ENCODE measurements around the gene CHN2.

The CHN2 gene

DNA sequence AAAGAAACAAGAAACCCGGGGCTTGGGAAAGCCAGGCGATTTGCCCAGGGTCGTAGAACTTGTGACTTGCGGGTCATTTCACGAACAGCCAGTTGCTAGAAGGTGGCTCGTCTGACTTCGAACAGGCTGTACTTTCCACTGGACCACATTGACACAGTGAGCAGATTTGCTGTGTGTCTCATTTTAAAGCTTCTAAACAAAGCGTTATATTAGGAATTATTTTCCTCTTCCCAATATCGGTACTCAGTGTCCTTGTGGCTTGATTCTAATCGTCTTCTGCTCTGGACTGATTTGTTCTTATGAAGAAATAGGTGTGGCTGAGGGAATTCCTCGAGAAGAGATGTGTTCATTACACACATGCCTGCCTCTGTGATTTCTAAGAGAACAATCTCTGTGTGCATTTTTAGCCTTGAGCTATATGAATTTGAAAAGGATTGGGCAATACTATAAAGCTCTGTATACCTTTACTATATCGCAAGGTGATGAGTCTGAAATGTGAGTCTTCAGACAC is 219.1 kb downstream of the CHN2 start:
- no peak for DNase-seq

DNA sequence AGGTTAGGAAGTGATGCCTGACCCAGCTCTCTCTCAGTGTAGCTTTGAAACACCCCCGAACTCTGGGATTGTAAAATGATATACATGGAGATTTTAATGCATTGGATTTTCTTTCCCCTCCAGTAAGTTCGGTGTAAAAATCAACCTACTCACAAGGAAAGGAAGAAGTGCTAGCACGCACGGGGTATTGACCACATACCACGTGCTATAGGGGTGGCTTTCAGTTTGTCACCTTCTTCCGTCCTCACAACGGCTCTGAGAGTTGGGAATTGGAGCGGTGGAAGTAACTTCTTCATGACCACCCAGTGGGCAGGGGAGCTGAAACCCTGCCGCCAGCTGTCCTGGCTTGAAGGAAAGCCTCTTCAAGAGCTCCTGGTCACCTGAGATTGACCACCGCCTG is 219.6 kb downstream of the CHN2 start:
- no peak for DNase-seq

DNA sequence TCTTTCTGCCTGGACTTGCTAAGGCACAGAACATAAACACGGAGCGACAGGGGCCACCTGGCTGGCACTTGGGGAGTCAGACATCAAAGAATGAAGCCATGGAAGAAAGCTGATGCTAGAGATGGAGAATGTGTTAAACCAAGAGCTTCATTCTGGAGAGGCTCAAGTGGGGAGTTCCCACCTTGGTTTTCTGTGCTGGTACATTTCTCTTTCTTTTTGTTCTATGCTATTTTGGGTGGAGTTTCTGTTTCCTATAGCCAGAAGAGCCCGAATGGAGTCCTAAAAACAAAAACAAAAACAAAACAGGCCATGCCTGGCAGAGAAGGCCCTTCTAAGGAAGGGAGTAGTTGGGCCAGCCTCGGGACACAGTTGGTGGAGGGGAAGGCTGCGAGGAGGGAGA is 220.6 kb downstream of the CHN2 start:
- DNase-seq: no peak

GRCh38 chr7:29416276-29416937 is 221.8 kb downstream of the CHN2 start:
- DNase-seq: no peak

GRCh38 chr7:29416938-29417305 is 222.3 kb downstream of the CHN2 start:
- no peak for DNase-seq

GRCh38 chr7:29418056-29418455 is 223.5 kb downstream of the CHN2 start:
- DNase-seq: no peak

DNA sequence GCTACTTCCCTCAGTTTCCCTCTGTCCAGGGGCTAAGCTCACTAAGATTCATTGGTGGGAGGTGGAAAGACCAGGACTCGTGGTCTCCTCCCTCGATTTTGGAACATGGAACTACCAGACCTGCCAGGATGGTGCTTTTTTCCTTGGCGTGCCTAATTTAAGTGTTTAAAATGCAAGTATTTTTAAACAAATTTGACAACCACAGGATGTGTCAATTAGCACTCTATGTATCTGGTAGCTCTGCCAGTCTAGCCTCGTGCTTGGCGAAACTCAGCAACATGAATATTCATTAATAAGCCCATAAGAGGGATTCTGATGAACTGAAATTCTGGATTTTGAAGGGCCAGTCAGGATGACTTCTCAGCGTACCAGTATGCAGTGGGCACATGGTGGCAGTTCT is 224.1 kb downstream of the CHN2 start:
- DNase-seq: no peak

GRCh38 chr7:29420011-29420410 is 225.4 kb downstream of the CHN2 start:
- DNase-seq: no peak

DNA sequence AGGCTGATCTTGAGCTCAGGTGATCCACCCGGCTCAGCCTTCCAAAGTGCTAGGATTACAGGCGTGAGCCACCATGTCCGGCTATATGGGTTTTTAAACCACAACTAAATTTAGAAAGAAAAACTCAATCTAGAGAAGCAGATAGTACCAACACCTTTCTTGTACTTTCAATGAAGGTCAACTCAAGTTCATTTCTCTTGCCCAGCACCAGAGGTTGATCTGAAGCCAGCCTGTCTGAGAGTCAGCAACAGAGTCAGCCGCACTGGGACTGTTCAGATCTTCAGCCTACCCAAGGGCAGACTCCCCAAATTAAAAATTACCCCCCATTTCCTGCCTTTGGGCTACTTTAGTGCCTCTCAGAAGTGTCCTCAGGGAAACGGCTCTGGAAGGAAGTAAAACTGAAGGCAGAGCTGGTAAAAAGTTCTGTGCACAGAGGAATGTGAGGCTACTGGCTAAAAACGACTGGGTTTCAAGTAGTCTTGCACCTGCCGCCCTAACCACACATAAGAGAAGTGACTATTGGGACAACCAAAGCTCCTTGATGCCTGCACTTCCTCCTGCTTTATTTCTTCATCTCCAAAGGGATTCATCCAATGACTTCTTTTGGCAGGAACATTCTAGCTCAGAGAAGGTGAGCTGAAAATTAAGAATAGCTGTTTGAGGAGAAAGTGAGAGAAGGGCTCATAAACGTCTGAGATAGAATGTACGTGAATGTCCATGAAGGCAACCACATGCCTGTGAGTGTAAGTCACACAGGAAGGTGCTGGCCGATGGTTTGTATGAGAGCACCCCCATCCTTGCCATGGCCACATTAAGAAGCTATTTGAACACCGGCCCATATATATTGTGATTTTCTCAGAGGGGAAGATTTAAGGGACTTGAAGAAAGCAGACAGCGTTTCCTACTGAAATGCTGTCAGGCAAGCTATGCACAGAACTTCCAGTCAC is 226.7 kb downstream of the CHN2 start:
- DNase-seq: no peak

- no peak for DNase-seq
Measured at GRCh38 chr7:29422829-29423228, 228.3 kb downstream of the CHN2 start.

DNA sequence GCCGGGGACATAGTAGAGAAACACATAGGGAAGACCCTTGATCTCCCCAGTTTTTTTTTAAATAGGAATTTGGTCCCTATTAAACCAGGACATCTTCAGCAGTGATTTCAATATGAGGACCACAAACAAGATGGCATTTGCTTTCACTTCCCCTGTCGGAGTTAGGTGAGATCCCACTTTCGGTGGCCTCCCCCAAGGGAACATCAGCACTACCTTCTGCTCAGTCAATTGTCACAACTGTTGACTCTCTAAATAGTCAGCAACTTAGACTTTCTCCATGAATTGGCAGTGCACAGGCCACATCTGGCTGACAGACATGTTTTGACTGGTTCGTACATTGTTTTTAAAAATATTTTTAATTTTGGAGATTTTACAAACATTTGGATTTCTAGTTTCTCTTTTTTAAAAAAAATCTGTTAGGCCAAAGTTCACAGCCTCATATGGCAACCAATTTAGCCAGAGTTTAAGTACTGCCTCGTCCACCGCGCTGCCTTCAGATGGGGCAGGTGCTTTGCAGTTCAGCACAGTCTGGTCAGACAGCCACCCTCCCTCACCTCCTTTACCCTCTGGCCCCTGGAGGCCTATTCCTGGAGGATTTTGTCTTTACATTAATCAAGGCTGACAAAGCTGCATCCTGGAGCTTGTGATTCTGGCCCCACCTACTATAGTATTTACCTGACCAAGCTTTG is 229.9 kb downstream of the CHN2 start:
- DNase-seq: no peak

- no peak for DNase-seq
Measured at GRCh38 chr7:29424984-29425309, 230.4 kb downstream of the CHN2 start.

DNA sequence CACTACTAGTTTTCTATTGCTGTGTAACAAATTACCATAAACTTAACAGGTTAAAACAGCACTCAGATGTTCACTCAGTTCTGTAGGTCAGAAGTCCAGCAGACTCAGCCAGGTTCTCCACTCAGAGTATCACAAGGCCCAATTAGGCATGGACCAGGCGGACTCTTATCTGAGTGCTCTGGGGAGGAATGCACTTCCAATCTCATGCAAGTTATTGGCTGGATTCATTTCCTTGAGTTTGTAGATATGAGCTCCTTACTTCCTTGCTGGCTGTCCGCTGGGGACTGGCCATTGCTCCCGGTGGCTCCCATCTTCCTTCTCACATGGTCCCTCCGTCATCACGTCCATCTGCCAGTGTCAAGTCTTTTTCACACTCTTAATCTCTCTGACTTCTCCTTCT is 232.0 kb downstream of the CHN2 start:
- DNase-seq: no peak

- no peak for DNase-seq
Measured at GRCh38 chr7:29429401-29429800, 234.8 kb downstream of the CHN2 start.

GRCh38 chr7:29430279-29430949 is 235.8 kb downstream of the CHN2 start:
- no peak for DNase-seq

DNA sequence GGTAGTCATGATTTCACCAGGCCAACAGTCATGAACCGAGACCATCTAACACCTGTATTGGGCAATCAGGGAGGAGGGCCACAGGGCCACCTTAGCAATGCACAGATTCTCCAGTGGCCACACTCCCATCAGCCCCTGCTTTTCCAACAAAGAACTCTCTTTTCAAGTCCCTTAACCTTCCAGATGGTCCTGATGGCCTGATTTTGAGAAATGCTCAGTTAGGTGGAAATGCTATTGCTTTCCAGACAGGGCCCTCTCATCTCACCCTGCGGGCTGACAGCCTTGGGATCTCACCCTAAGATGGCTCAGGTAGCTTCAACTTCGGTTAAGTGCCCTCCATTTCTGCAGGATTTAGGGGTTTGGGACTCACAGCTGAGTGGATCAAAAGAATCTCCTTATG is 237.1 kb downstream of the CHN2 start:
- no peak for DNase-seq

DNA sequence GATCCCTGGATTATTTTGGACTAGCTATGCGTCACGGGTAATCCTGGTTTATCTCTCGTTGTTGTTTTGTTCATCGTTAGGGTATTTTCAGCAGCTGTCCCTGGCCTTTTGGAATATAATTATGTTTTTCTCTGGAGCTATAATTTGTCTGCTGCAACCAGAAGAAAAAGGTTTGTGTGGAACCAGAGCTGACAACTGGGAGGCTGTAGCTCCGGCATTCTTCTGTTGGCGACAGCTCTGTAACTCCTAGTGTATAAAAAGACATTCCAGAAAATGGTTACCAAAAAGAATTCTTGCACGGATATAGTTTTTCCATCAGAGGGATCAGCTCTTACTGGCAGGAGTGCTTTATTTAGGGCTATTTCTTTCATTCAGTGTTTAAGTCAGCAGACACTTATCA is 238.1 kb downstream of the CHN2 start:
- DNase-seq: no peak

GRCh38 chr7:29434380-29434768 is 239.8 kb downstream of the CHN2 start:
- no peak for DNase-seq

GRCh38 chr7:29435167-29435566 is 240.6 kb downstream of the CHN2 start:
- DNase-seq: no peak

- no peak for DNase-seq
Measured at GRCh38 chr7:29435902-29436301, 241.3 kb downstream of the CHN2 start.

- DNase-seq: no peak
Measured at GRCh38 chr7:29442146-29442545, 247.6 kb downstream of the CHN2 start.

DNA sequence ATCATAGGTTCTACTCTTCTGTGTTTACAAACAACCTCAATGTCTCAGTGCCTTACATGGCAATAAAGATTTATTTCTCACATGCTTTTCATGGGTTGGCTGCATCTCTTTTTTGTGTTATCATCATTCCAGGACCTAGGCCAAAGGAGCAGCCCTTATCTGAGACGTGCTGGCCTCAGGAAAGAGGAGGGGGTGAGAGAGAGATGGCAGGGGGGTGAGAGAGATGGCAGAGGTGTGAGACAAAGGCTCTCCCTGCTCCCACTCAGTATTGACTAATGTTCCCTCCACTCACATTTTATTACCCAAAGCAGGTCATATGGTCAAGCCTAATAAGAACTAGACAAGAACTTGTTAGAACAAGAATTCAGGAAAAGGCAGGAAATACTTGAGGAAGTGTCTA is 249.0 kb downstream of the CHN2 start:
- DNase-seq: no peak

DNA sequence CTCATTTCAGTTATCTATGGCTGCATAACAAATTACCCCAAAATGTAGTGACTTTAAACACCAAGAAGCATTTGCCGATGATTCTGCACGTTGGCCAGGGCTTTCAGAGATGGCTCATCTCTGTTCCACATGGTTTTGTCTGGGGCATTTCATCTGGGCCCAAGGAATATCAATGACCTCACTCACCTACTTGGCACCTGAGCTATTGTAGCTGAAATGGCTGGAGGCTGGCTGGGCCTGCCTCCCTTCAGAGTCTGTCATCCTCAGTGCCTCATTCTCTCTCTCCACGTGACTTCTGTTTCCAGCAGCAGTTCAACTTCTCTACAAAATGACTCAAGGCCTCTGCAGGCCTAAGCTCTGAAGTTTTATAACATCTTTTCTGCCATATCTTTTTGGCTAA is 249.7 kb downstream of the CHN2 start:
- DNase-seq: no peak
